K562 (cell line): ENCODE results near the gene BMS1. TPM values are rescaled to one million over a fixed set of nuclear protein-coding genes. Genes with fewer than 3 reads are reported as not detected.
A peak's percentile ranks its signal among the peaks of the same experiment; 100 is the strongest.

Experiments used
- BHLHE40 ChIP-seq: IDR thresholded peaks from 2 replicates; pipeline ENCODE4 v1.6.1; 2011; ENCODE audit warnings: low read length, improper control_type of control experiment
- GABPB2 ChIP-seq: fragments of 250-450 bp; sonication (Bioruptor Pico); conservative IDR thresholded peaks from 2 replicates; pipeline ENCODE4 v1.5.1; 2021; ENCODE audit warnings: mild to moderate bottlenecking
- KLF13 ChIP-seq: fragments of 450-650 bp; IDR thresholded peaks from 2 replicates; pipeline ENCODE4 v1.6.1; 2016; ENCODE audit warnings: missing genetic modification characterization, low read depth, mild to moderate bottlenecking, missing compliant biosample characterization, moderate library complexity, borderline replicate concordance
- MGA ChIP-seq: fragments of 450-650 bp; IDR thresholded peaks from 2 replicates; pipeline ENCODE4 v1.6.1; 2016; ENCODE audit warnings: mild to moderate bottlenecking, moderate library complexity
- MXI1 ChIP-seq: IDR thresholded peaks from 2 replicates; pipeline ENCODE4 v1.6.1; 2011; ENCODE audit warnings: low read depth, mild to moderate bottlenecking, improper control_type of control experiment, low read length
- SNRNP70 ChIP-seq: fragments of 200-400 bp; formaldehyde crosslinking; optimal IDR thresholded peaks from 2 replicates; pipeline ENCODE3; 2017; ENCODE audit warnings: low read depth, low read length
- STAG1 ChIP-seq: sonication (generic); formaldehyde crosslinking; IDR thresholded peaks from 2 replicates; pipeline ENCODE4 v1.5.0; 2020; ENCODE audit warnings: missing genetic modification reagents, borderline replicate concordance
- TFAP4 ChIP-seq: sonication (generic); formaldehyde crosslinking; IDR thresholded peaks from 2 replicates; pipeline ENCODE4 v1.8.0; 2022; ENCODE audit warnings: missing genetic modification reagents, mild to moderate bottlenecking, moderate library complexity, borderline replicate concordance
- ZFP30 ChIP-seq: fragments of 250-450 bp; sonication (Bioruptor Pico); IDR thresholded peaks from 2 replicates; pipeline ENCODE4 v1.8.0; 2022; ENCODE audit warnings: moderate library complexity, mild to moderate bottlenecking, inconsistent platforms, borderline replicate concordance
- ZNF398 ChIP-seq: fragments of 250-450 bp; sonication (Bioruptor Pico); IDR thresholded peaks from 2 replicates; pipeline ENCODE4 v1.8.0; 2021; ENCODE audit warnings: moderate library complexity, mild to moderate bottlenecking, inconsistent platforms
- polyA plus RNA-seq, 8 experiments: library from polyadenylated mRNA; depleted of rRNA in 4 of 8; stranded (reverse) in 5 of 8; unstranded in 3 of 8; fragments of >200 nt; fragmentation: Nextera tagmentation in 2 of 8; fragmentation: Illumina TruSeq in 1 of 8; extraction: Ambion mirVana in 2 of 8; extraction: Trizol in 1 of 8; gene quantifications; 2 replicates each; pipeline versions ENCODE4 v1.2.1 to v1.2.3, GENCODE V29; 2011 to 2014; ENCODE audit warnings: inconsistent platforms in 1 of 8, missing spikeins in 1 of 8
- total RNA-seq, 7 experiments: library from RNA; depleted of rRNA in 6 of 7; stranded (reverse); fragments of >200 nt in 6 of 7; fragmentation: Illumina TruSeq in 2 of 7; extraction: Trizol in 2 of 7; gene quantifications; 2 replicates each; pipeline versions ENCODE4 v1.2.1 to v1.2.3, GENCODE V29; 2011 to 2021; ENCODE audit warnings: low replicate concordance in 1 of 7

BMS1 gene
- total and polyA plus RNA-seq, 9 of the 15 experiments (the other 6 are each of a cell fraction or from before 2014, with no cell fraction given) = 11.1 to 46.9 (median 32.7) TPM

- TF ChIP-seq MGA = peak; percentile 65; the same call in 1 of the 2 replicates
- TF ChIP-seq GABPB2 (CRISPR knock-in tag) = no peak
- TF ChIP-seq MXI1 = no peak
- no peak for TF ChIP-seq ZNF398 (CRISPR knock-in tag)
- no peak for TF ChIP-seq SNRNP70
- no peak for TF ChIP-seq ZFP30
- TF ChIP-seq KLF13 = no peak
- TF ChIP-seq STAG1 (CRISPR knock-in tag) = no peak
- 0 out of 2 replicates have a peak, but pooled peaks have one; percentile 18 for TF ChIP-seq BHLHE40
- TF ChIP-seq TFAP4 = peak; percentile 63; the same call in 1 of the 2 replicates
Observed at GRCh38 chr10:42753507-42754154, 29.0 kb upstream of the BMS1 start (continued).
